Parathyroid adenoma (tissue), 2 donors: Measurements from ENCODE around the gene SLC12A7.

Experiments
- H2AFZ ChIP-seq: fragments of 300-600 bp; sonication (generic); one replicate; pipeline ENCODE4 v1.7.0; 2017; ENCODE audit warnings: antibody characterized with exemption, mild to moderate bottlenecking
- H3K27ac ChIP-seq: fragments of 300-600 bp; sonication (generic); one replicate; pipeline ENCODE4 v1.7.0; 2017
- H3K27me3 ChIP-seq: fragments of 300-600 bp; sonication (generic); one replicate; pipeline ENCODE4 v1.7.0; 2017; ENCODE audit warnings: low read length; ENCODE audit not compliant: control insufficient read depth, insufficient read depth
- H3K36me3 ChIP-seq: fragments of 300-600 bp; sonication (generic); one replicate; pipeline ENCODE4 v1.7.0; 2017; ENCODE audit warnings: low read length; ENCODE audit not compliant: control insufficient read depth, insufficient read depth
- H3K4me1 ChIP-seq: fragments of 300-600 bp; sonication (generic); one replicate; pipeline ENCODE4 v1.7.0; 2017; ENCODE audit warnings: control low read depth
- H3K4me2 ChIP-seq: fragments of 300-600 bp; sonication (generic); one replicate; pipeline ENCODE4 v1.7.0; 2017; ENCODE audit warnings: low read length
- H3K4me3 ChIP-seq: fragments of 300-600 bp; sonication (generic); one replicate; pipeline ENCODE4 v1.7.0; 2017; ENCODE audit warnings: low read depth, low read length
- H3K79me2 ChIP-seq: fragments of 300-600 bp; sonication (generic); one replicate; pipeline ENCODE4 v1.7.0; 2017; ENCODE audit warnings: control low read depth
- H3K9ac ChIP-seq: fragments of 300-600 bp; sonication (generic); one replicate; pipeline ENCODE4 v1.7.0; 2017; ENCODE audit warnings: mild to moderate bottlenecking
- H3K9me3 ChIP-seq: fragments of 300-600 bp; sonication (generic); one replicate; pipeline ENCODE4 v1.7.0; 2017; ENCODE audit warnings: low read length; ENCODE audit not compliant: control insufficient read depth
- TF ChIP-seq, protein P1 (sequence below): fragments of 300-600 bp; sonication (generic); IDR thresholded peaks from one replicate; pipeline ENCODE4 v1.7.0; 2017; ENCODE audit warnings: antibody characterized with exemption, mild to moderate bottlenecking
- donor health status: primary hyperparathyroidism.

The SLC12A7 gene

DNA sequence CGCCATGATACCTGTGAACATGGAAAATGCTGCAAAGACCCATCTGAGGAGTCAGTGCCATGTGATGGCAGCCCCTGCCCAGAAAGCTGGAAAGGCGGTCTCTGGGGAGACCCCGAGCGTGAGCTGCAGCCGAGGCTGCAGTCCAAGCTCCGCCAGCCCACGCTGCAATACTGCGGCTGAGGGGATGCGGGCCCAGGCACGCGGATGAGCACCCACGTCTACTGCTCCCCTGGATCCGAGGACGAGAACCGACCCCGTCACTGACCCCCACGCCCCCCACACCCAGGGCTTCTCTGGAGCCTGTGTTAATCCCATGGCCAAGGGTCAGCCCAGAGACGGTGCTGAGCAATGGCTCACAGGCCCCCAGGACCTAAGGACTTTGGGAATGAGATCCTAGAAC lies 32.4 kb downstream of the SLC12A7 start:
- Histone ChIP-seq H3K9me3 (no peaks in the 10 kb centered on the region), H3K36me3 (no peaks in the 10 kb centered on the region), H3K4me2 (no peak overlapping the region), H3K4me1 (no peaks in the 10 kb centered on the region), H3K9ac (no peak overlapping the region), H3K4me3 (no peak overlapping the region), H3K79me2 (peaks cover 2% of the 10 kb centered on the region), H3K27me3 (no peaks in the 10 kb centered on the region), H3K27ac (no peak overlapping the region), H2AFZ (no peak overlapping the region)
- TF ChIP-seq, protein P1, sequence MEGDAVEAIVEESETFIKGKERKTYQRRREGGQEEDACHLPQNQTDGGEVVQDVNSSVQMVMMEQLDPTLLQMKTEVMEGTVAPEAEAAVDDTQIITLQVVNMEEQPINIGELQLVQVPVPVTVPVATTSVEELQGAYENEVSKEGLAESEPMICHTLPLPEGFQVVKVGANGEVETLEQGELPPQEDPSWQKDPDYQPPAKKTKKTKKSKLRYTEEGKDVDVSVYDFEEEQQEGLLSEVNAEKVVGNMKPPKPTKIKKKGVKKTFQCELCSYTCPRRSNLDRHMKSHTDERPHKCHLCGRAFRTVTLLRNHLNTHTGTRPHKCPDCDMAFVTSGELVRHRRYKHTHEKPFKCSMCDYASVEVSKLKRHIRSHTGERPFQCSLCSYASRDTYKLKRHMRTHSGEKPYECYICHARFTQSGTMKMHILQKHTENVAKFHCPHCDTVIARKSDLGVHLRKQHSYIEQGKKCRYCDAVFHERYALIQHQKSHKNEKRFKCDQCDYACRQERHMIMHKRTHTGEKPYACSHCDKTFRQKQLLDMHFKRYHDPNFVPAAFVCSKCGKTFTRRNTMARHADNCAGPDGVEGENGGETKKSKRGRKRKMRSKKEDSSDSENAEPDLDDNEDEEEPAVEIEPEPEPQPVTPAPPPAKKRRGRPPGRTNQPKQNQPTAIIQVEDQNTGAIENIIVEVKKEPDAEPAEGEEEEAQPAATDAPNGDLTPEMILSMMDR = no peak

DNA sequence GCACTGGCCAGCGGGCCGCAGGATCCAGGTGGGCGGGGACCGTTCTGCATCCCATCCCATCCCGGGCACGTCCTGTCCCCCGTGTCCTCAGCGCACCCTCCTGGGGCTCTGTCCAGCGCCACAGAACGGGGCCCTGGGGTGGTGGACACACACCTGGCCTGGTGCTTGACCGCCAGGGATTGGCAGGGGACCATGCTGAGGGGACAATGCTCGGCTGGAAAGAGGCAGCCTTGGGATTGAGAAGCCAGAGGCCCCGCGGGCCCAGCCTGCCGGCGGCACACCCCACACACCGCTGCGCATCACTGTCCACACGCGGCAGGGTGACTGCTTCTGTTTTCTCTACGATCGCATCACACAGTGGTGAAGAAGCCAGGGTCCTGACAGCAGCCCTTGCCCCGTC lies 33.0 kb downstream of the SLC12A7 start:
- Histone ChIP-seq H3K4me3 (no peak overlapping the region), H3K27ac (no peak overlapping the region), H3K4me1 (no peaks in the 10 kb centered on the region), H3K36me3 (no peaks in the 10 kb centered on the region), H3K9ac (no peak overlapping the region), H3K27me3 (no peaks in the 10 kb centered on the region), H3K4me2 (no peak overlapping the region), H3K79me2 (peaks cover 2% of the 10 kb centered on the region), H2AFZ (no peak overlapping the region), H3K9me3 (no peaks in the 10 kb centered on the region)
- TF ChIP-seq, protein P1 = no peak

DNA sequence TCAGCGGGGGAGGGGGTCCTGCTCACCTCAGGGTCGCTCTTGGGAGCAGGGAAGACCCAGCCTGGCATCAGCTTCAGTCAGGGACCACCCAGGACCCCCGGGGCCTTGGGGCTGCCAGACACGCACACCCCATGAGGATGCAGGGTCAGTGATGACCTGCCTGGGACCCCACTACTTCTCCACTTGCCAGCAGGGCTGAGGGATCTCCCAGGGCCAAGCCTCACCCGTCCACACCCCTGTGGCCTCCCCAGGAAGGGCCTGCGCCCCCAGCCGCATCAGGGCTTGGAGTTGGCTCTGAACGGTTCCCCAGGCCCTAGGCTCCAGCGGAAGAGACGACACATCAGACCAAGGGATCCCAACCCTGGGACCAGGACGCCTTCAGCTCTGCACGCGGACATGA lies 33.7 kb downstream of the SLC12A7 start:
- no peaks in the 10 kb centered on the region for H3K4me1 ChIP-seq
- H3K36me3 ChIP-seq = no peaks in the 10 kb centered on the region
- TF ChIP-seq, protein P1 = no peak
- H3K4me2 ChIP-seq = no peak overlapping the region
- H3K79me2 ChIP-seq = peaks cover under 1% of the 10 kb centered on the region
- H3K27ac ChIP-seq = no peak overlapping the region
- no peaks in the 10 kb centered on the region for H3K27me3 ChIP-seq
- no peak overlapping the region for H2AFZ ChIP-seq
- H3K4me3 ChIP-seq = no peak overlapping the region
- no peaks in the 10 kb centered on the region for H3K9me3 ChIP-seq
- H3K9ac ChIP-seq = no peak overlapping the region

DNA sequence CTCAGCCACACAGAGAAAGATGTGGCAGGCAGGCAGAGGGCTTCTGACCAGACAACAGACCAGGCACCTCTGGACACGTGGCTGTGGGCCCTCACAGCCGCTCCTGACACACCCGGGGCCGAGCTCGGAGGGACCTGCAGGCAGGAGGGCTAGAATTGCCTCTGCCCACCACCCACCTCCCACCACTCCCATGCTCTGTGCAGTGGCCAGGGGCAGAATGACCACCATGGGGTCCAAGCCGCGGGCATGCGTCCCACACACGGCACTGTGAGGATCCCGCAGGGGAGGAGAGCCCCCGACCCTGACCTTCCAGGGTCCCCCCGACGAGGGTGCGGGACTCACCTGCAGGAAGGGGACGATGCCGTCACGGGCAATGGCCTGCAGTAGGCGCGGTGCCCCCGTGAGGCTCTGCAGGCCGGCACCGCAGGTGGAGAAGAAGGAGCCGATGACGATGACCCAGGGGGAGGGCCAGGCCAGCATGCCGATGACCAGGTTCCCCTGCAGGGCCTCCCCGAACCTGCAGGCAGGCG lies 34.3 kb downstream of the SLC12A7 start:
- no peaks in the 10 kb centered on the region for H3K9me3 ChIP-seq

DNA sequence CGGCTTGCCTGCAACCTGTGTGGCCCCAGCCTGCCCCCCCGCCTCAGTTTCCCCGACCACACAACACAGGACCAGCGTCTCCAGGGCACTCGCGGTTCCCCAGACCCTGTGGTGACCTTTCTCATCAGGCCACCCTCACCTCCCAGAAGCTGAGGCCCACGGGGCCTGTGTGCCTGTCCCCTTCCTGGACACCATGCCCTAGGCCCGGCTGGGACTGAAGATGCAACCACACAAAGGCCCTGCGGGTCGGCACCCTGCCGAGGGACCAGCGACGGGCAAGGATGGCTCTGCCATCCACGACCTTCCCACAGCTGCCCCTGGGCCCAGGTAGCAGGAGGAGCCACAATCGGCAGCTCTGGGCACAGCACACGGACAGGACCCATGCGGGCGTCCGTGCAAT lies 34.8 kb downstream of the SLC12A7 start:
- Histone ChIP-seq H3K36me3 (no peaks in the 10 kb centered on the region), H3K27ac (no peak overlapping the region), H3K9ac (no peak overlapping the region), H3K4me1 (no peaks in the 10 kb centered on the region), H2AFZ (no peak overlapping the region), H3K9me3 (no peaks in the 10 kb centered on the region), H3K4me2 (no peak overlapping the region), H3K4me3 (no peak overlapping the region), H3K27me3 (no peaks in the 10 kb centered on the region), H3K79me2 (no peaks in the 10 kb centered on the region)
- TF ChIP-seq, protein P1 = no peak

More for the DNA sequence above, 34.3 kb downstream of the SLC12A7 start:
- TF ChIP-seq, protein P1 = no peak
- Histone ChIP-seq H3K9ac (no peak overlapping the region), H2AFZ (no peak overlapping the region), H3K4me1 (no peaks in the 10 kb centered on the region), H3K79me2 (no peaks in the 10 kb centered on the region), H3K36me3 (no peaks in the 10 kb centered on the region), H3K4me3 (no peak overlapping the region), H3K27me3 (no peaks in the 10 kb centered on the region), H3K27ac (no peak overlapping the region), H3K4me2 (no peak overlapping the region)
